GM21528 (cell line): ENCODE results near the gene TUBGCP3.

Experiments used
- ATAC-seq: cut with Tn5 transposase; IDR thresholded peaks from one replicate; pipeline ENCODE4 v1.9.1; 2021; ENCODE audit warnings: mild to moderate bottlenecking, moderate library complexity; ENCODE audit not compliant: unreplicated experiment, low FRiP score

TUBGCP3 gene

GRCh38 chr13:112444416-112445399 is 143.2 kb downstream of the TUBGCP3 start:
- ATAC-seq = no peak

DNA sequence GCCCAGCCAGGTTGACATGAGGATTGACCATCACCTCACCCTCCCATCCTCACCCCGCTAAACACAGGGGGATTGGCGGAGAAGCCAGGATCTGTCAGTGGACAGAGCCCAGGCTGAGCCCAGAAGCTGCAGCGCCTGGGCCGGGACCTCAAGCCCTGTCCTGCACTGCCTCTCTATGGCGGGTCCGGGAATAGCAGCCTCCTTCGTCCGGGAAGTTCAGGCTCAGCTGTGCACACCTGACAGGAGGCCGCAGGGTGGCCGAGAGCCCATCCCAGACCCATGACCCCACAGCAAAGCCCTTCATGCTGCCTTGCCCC is 144.0 kb downstream of the TUBGCP3 start:
- no peak for ATAC-seq

GRCh38 chr13:112443191-112443994 is 144.6 kb downstream of the TUBGCP3 start:
- ATAC-seq = no peak

DNA sequence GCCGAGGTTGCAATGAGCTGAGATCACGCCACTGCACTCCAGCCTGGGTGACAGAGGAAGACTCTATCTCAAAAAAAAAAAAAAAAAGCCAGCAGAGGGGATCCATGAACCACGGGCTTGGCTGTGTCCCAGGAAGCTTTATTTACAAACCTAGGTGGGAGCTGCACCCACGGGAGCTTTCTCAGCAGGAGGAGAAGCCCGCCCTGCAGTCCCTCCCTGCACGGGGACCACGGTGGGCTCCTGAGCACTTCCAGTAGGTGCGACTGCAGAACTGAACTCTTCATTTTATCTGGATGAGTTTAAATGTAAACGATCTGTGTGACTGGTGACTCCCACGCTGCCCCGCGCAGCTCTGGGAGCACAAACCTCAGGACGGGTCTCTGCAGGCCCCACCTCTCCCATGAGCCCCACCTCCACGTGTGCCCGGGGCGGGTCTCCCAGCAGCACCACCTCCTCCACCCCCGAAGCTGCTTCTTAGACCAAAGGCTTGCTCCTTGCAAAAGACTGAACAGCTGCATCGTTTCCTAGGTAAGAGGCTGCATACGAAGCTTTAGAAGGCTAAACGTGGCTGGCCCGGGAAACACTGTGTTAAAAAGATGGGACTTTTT is 145.4 kb downstream of the TUBGCP3 start:
- no peak for ATAC-seq

GRCh38 chr13:112441779-112442310 is 146.1 kb downstream of the TUBGCP3 start:
- ATAC-seq = no peak

DNA sequence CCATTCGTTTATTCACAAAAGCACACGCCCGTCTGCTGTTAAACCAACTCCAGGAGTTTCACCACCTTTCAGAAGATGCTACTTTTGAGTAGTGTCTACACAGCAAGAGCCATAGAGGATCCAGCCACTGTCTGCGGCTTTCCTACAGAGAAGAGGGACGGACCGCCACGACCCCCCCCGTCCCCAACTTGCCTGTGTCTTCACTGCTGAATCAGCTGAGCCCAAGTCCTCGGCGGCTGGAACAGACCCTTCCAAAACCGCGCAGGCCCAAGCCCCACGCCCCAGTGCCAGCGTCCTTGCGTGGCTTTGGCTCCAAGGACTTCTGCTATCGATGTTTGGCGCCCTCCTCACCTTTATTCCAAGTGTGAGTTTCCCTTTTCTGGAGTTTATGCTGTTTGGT is 146.7 kb downstream of the TUBGCP3 start:
- no peak for ATAC-seq

DNA sequence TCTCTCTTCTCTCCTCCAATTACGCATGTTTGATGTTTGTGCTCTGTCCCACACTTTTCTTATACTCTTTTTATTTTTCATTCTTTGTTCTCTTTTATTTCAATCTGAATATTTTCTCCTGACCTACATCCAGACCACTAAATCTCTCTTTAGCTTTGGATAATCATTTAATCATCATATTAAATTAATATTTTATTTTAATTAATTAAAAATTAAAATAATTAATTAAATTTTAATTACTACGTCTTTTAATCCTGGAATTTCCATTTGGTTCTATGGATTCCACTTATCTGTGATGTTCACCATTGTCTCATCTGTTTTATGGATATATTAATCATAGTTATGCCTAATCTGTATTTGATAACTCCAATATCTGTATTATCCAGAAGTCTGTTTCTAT is 149.4 kb downstream of the TUBGCP3 start:
- no peak for ATAC-seq

DNA sequence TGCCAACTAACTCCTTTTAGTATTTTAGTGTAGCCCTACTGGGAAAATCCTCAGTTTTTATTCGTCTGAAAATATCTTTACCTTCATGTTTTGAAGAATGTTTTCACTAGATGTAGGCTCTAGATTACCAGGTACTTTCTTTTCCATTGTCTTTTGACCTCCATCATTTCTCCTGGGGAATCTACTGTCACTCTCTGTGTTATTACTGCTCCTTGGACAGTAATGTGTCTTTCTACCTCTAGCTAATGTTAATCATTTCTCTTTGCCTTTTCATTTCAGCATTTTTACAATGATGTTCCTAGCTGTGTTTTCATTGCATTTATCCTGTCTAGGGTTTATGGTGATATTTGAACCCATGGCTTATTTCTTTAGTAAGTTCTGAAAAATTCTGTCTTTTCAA is 149.9 kb downstream of the TUBGCP3 start:
- ATAC-seq = no peak

- no peak for ATAC-seq
Measured at GRCh38 chr13:112435973-112436372, 152.0 kb downstream of the TUBGCP3 start.
